MM.1S (cell line): Measurements from ENCODE around the gene MEGF6.
A peak's percentile ranks its signal among the peaks of the same experiment; 100 is the strongest.

ENCODE experiments used
- DNase-seq: peaks from one replicate; pipeline ENCODE4 v3.0.0-alpha.2; 2015
- H2AFZ ChIP-seq: fragments of 300-600 bp; sonication (generic); 2 replicates; pipeline ENCODE4 v1.6.0; 2016; ENCODE audit warnings: antibody characterized with exemption, low read length
- H3F3A ChIP-seq: fragments of 300-600 bp; sonication (generic); 2 replicates; pipeline ENCODE4 v1.6.1; 2016; ENCODE audit warnings: mild to moderate bottlenecking, antibody characterized with exemption, low read length, moderate library complexity, mixed read lengths; ENCODE audit not compliant: insufficient read depth
- H3K27ac ChIP-seq: fragments of 300-600 bp; sonication (generic); 2 replicates; pipeline ENCODE4 v1.5.1; 2016; ENCODE audit warnings: mild to moderate bottlenecking, low read length
- H3K27me3 ChIP-seq: fragments of 300-600 bp; sonication (generic); replicated peaks from 2 replicates; pipeline ENCODE4 v1.6.0; 2016; ENCODE audit warnings: low read length; ENCODE audit not compliant: insufficient read depth
- H3K36me3 ChIP-seq: fragments of 300-600 bp; sonication (generic); replicated peaks from 2 replicates; pipeline ENCODE4 v1.6.1; 2016; ENCODE audit warnings: mild to moderate bottlenecking, low read length, mixed read lengths; ENCODE audit not compliant: insufficient read depth
- H3K4me1 ChIP-seq: fragments of 300-600 bp; sonication (generic); 2 replicates; pipeline ENCODE4 v1.6.1; 2016; ENCODE audit warnings: low read length, mixed read lengths
- H3K4me2 ChIP-seq: fragments of 300-600 bp; sonication (generic); 2 replicates; pipeline ENCODE4 v1.6.0; 2016; ENCODE audit warnings: low read depth, low read length
- H3K4me3 ChIP-seq: fragments of 300-600 bp; sonication (generic); 2 replicates; pipeline ENCODE4 v1.5.1; 2016; ENCODE audit warnings: low read length, mixed read lengths
- H3K79me2 ChIP-seq: fragments of 300-600 bp; sonication (generic); 2 replicates; pipeline ENCODE4 v1.6.1; 2016; ENCODE audit warnings: mixed run types, low read length, mixed read lengths
- H3K9ac ChIP-seq: fragments of 300-600 bp; sonication (generic); 2 replicates; pipeline ENCODE4 v1.6.1; 2016; ENCODE audit warnings: low read length, mixed read lengths
- H3K9me2 ChIP-seq: fragments of 300-600 bp; sonication (generic); replicated peaks from 2 replicates; pipeline ENCODE4 v1.6.1; 2016; ENCODE audit warnings: mild to moderate bottlenecking, low read length, mixed read lengths; ENCODE audit not compliant: insufficient read depth
- H3K9me3 ChIP-seq: fragments of 300-600 bp; sonication (generic); replicated peaks from 2 replicates; pipeline ENCODE4 v1.6.1; 2016; ENCODE audit warnings: mild to moderate bottlenecking, low read length, mixed read lengths; ENCODE audit not compliant: insufficient read depth
- H4K20me1 ChIP-seq: fragments of 300-600 bp; sonication (generic); 2 replicates; pipeline ENCODE4 v1.6.1; 2016; ENCODE audit warnings: mild to moderate bottlenecking, low read length, moderate library complexity, mixed read lengths; ENCODE audit not compliant: insufficient read depth
- EZH2 ChIP-seq: fragments of 300-600 bp; sonication (generic); optimal IDR thresholded peaks from 2 replicates; pipeline ENCODE3; 2017; ENCODE audit warnings: low read depth, mild to moderate bottlenecking, antibody characterized with exemption, low read length, mixed read lengths
- EZH2phosphoT487 ChIP-seq: fragments of 300-600 bp; sonication (generic); IDR thresholded peaks from 2 replicates; pipeline ENCODE4 v1.6.1; 2018; ENCODE audit warnings: antibody characterized with exemption, low read length
- TF ChIP-seq, protein P1 (sequence below): fragments of 300-600 bp; sonication (generic); IDR thresholded peaks from 2 replicates; pipeline ENCODE4 v1.5.1; 2016; ENCODE audit warnings: antibody characterized with exemption, low read length, mixed read lengths

Gene MEGF6

DNA sequence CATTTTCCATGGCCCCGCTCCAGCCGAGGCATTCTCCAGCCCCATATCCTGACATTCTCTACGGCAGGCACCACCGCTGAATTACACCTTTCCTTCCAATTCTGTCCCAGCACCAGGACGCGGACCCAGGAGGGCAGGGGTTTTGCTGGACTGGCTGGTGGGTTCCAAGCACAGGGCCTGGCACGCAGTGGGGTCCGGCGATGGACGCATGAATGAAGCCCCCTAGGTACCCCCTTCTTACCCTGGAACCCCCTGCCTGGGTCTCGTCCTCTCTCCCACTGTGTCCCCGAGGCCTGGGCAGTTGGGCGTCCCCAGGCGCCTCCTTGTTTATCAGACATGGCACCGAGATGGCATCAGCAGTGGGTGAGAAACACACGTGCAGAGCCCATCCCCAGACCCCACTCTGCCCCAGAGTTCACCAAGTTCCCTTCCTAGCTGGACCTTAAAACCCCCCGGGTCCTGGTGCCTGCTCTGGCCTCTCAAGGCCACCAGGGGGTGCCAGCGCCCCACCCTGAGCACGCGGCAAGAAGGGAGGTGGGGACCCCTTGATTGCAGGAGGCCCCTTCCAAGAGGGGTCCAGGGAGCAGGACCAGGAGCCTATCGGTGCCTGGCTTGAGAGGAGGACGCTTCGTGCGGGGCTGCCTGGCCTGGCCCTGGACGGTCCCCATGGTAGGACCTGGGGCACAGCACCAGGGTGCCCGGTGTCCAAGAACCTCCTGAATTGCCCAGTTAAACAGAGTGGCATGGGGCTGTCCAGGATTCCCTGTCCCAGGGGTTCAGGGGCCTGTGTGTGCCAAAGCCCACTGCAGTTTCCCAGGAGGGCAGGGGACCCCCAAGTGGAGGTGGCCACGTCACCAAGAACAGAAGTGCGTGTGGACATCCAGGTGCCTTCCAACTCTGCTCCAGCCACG lies 46.1 kb downstream of the MEGF6 start:
- Histone ChIP-seq H3K4me1 (no peaks in the 10 kb centered on the region), H3F3A (no peaks in the 10 kb centered on the region), H3K79me2 (no peaks in the 10 kb centered on the region), H2AFZ (no peak overlapping the region), H3K4me2 (no peak overlapping the region), H3K9ac (no peak overlapping the region), H3K9me2 (no peaks in the 10 kb centered on the region), H3K27ac (no peak overlapping the region), H3K27me3 (peaks cover 98% of the 10 kb centered on the region), H4K20me1 (no peaks in the 10 kb centered on the region), H3K36me3 (no peaks in the 10 kb centered on the region), H3K4me3 (no peak overlapping the region), H3K9me3 (no peaks in the 10 kb centered on the region)
- peak; percentile 21 for DNase-seq
- TF ChIP-seq, protein P1, sequence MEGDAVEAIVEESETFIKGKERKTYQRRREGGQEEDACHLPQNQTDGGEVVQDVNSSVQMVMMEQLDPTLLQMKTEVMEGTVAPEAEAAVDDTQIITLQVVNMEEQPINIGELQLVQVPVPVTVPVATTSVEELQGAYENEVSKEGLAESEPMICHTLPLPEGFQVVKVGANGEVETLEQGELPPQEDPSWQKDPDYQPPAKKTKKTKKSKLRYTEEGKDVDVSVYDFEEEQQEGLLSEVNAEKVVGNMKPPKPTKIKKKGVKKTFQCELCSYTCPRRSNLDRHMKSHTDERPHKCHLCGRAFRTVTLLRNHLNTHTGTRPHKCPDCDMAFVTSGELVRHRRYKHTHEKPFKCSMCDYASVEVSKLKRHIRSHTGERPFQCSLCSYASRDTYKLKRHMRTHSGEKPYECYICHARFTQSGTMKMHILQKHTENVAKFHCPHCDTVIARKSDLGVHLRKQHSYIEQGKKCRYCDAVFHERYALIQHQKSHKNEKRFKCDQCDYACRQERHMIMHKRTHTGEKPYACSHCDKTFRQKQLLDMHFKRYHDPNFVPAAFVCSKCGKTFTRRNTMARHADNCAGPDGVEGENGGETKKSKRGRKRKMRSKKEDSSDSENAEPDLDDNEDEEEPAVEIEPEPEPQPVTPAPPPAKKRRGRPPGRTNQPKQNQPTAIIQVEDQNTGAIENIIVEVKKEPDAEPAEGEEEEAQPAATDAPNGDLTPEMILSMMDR, result peak; percentile 77
- TF ChIP-seq EZH2phosphoT487, result no peak

DNA sequence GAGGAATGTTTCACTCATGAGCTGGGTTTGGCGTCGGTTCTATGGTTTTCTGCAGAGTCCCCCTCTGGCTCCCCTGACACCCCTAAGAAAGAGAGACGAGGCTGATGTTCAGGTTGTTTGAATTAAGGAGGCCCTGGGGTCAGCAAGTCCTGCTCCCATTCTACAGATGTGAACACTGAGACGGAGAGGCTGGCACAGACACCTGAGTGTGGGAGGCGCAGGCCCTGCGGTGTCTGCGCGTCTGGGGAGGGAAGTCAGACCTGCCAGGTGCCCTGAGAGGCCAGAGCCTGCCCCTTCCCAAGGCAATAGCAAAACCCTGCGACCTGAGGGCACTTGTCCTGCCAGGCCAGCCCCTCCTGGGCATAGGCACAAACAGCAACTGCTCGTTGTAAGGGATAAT lies 47.7 kb downstream of the MEGF6 start:
- TF ChIP-seq, protein P1, result no peak
- TF ChIP-seq EZH2phosphoT487 (no peak), EZH2 (no peak)
- Histone ChIP-seq H3F3A (no peaks in the 10 kb centered on the region), H3K4me1 (no peaks in the 10 kb centered on the region), H3K9me2 (no peaks in the 10 kb centered on the region), H3K9me3 (no peaks in the 10 kb centered on the region), H3K4me2 (no peak overlapping the region), H3K9ac (no peak overlapping the region), H3K4me3 (no peak overlapping the region), H3K27me3 (peaks cover 98% of the 10 kb centered on the region), H3K27ac (no peak overlapping the region), H4K20me1 (no peaks in the 10 kb centered on the region), H2AFZ (no peak overlapping the region), H3K36me3 (no peaks in the 10 kb centered on the region), H3K79me2 (no peaks in the 10 kb centered on the region)
- DNase-seq, result no peak

- no peak for DNase-seq
- H3K27ac ChIP-seq, result no peak overlapping the region
- H2AFZ ChIP-seq, result no peak overlapping the region
- H4K20me1 ChIP-seq, result no peaks in the 10 kb centered on the region
- no peaks in the 10 kb centered on the region for H3F3A ChIP-seq
- no peaks in the 10 kb centered on the region for H3K36me3 ChIP-seq
- TF ChIP-seq, protein P1, result no peak
- TF ChIP-seq EZH2phosphoT487 (no peak), EZH2 (no peak)
- H3K4me2 ChIP-seq, result no peak overlapping the region
- H3K27me3 ChIP-seq, result peaks cover 98% of the 10 kb centered on the region
- no peaks in the 10 kb centered on the region for H3K9me2 ChIP-seq
- H3K9ac ChIP-seq, result no peak overlapping the region
- H3K4me1 ChIP-seq, result no peaks in the 10 kb centered on the region
- H3K79me2 ChIP-seq, result no peaks in the 10 kb centered on the region
- no peaks in the 10 kb centered on the region for H3K9me3 ChIP-seq
- no peak overlapping the region for H3K4me3 ChIP-seq
Observed at GRCh38 chr1:3563125-3563524, 48.2 kb downstream of the MEGF6 start.
